ENCODE data around the gene SEPTIN8. TPM values are rescaled to one million over a fixed set of nuclear protein-coding genes. Genes with fewer than 3 reads are reported as not detected.

SEPTIN8 gene
- total and polyA plus RNA-seq, 2 of the 13 experiments (the other 11 are each of a cell fraction or from before 2014, with no cell fraction given): 41.4 to 49.9 TPM

DNA sequence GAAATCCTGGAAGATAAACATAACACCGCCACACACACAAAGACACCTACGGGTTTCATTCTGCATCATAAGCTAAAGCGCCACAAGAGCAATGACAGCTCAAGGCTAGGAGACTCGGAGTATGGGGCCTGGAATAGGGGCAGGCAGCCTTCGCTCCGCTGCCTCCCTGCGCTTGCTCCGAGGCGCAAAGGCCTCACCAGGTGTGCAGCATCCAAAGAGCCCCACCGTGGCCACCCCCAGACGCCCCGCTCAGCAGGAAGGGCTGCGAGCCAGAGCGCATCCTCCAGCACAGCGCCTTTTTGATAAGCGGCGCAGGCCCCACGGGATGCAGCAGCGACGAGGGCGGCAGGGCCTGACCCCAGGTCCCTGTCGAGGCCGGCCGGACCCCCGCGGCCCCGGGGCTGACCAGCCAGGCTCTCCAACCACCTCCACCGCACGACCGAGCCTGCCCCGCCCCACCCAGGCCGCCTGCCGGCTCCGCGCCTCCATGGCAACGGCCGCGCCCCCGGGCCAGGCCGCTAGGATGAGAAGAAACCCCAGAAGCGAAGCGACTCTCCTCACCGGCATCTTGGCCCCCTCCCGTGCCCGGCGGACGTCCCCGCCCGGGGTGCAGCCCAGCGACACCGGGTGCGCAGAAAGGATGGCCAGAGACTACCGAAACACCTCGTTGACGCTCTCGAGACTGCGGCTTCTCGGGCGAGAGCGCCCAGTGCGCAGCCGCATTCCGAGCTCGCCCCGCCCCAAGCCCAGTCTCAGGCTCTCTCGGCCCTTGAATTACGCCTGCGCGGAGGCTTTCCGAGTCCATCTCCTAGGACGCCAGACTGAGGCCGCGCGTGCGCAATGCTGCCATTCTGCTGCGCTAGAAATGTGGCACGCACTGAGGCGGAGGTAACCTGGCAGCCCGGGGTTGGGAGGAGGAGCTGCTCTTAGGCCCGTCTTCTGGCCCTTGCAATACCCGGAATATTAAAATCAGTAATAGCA is 39.9 kb downstream of the SEPTIN8 start, which contains the start of gene KIF3A (continued):
- TF ChIP-seq ZNF891 (CRISPR knock-in tag; IDR thresholded peaks at IDR 0.05) (0 out of 2 replicates have a peak, but pooled peaks have one; percentile 40), ZNF136 (CRISPR knock-in tag; IDR thresholded peaks at IDR 0.05; ENCODE audit: low read depth) (no peak), BRD4 (CRISPR knock-in tag; IDR thresholded peaks at IDR 0.05) (no peak), GATAD2A (CRISPR knock-in tag; IDR thresholded peaks at IDR 0.05) (no peak), ZNF333 (CRISPR knock-in tag; IDR thresholded peaks at IDR 0.05; ENCODE audit: borderline replicate concordance) (0 out of 2 replicates have a peak, but pooled peaks have one; percentile 76), ZNF292 (CRISPR knock-in tag; IDR thresholded peaks at IDR 0.05; ENCODE audit: borderline replicate concordance, low read depth) (no peak), ZSCAN30 (CRISPR knock-in tag; IDR thresholded peaks at IDR 0.05) (no peak), GATA4 (IDR thresholded peaks at IDR 0.05; ENCODE audit: borderline replicate concordance, low read depth) (no peak), RELA (CRISPR knock-in tag; IDR thresholded peaks at IDR 0.05) (no peak), HMG20A (CRISPR knock-in tag; IDR thresholded peaks at IDR 0.05; ENCODE audit: borderline replicate concordance) (no peak), GPN1 (CRISPR knock-in tag; IDR thresholded peaks at IDR 0.05; ENCODE audit: borderline replicate concordance) (no peak), CC2D1A (CRISPR knock-in tag; IDR thresholded peaks at IDR 0.05) (no peak), ZNF7 (CRISPR knock-in tag; IDR thresholded peaks at IDR 0.05) (no peak), MYNN (CRISPR knock-in tag; IDR thresholded peaks at IDR 0.05; ENCODE audit: low read depth) (no peak), ZNF232 (CRISPR knock-in tag; IDR thresholded peaks at IDR 0.05; ENCODE audit: borderline replicate concordance) (peak; percentile 71; the same call in 1 of the 2 replicates)
- TF ChIP-seq, protein P1, sequence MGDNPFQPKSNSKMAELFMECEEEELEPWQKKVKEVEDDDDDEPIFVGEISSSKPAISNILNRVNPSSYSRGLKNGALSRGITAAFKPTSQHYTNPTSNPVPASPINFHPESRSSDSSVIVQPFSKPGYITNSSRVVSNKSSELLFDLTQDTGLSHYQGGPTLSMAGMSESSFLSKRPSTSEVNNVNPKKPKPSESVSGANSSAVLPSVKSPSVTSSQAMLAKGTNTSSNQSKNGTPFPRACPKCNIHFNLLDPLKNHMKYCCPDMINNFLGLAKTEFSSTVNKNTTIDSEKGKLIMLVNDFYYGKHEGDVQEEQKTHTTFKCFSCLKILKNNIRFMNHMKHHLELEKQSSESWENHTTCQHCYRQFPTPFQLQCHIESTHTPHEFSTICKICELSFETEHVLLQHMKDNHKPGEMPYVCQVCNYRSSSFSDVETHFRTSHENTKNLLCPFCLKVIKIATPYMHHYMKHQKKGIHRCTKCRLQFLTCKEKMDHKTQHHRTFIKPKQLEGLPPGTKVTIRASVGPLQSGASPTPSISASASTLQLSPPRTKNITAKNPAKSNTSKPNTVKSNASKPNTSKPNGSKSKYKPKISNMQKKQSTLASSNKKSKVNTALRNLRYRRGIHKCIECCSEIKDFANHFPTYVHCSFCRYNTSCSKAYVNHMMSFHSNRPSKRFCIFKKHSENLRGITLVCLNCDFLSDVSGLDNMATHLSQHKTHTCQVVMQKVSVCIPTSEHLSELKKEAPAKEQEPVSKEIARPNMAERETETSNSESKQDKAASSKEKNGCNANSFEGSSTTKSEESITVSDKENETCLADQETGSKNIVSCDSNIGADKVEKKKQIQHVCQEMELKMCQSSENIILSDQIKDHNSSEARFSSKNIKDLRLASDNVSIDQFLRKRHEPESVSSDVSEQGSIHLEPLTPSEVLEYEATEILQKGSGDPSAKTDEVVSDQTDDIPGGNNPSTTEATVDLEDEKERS (CRISPR knock-in tag; IDR thresholded peaks at IDR 0.05): no peak
- TF ChIP-seq, protein P2, sequence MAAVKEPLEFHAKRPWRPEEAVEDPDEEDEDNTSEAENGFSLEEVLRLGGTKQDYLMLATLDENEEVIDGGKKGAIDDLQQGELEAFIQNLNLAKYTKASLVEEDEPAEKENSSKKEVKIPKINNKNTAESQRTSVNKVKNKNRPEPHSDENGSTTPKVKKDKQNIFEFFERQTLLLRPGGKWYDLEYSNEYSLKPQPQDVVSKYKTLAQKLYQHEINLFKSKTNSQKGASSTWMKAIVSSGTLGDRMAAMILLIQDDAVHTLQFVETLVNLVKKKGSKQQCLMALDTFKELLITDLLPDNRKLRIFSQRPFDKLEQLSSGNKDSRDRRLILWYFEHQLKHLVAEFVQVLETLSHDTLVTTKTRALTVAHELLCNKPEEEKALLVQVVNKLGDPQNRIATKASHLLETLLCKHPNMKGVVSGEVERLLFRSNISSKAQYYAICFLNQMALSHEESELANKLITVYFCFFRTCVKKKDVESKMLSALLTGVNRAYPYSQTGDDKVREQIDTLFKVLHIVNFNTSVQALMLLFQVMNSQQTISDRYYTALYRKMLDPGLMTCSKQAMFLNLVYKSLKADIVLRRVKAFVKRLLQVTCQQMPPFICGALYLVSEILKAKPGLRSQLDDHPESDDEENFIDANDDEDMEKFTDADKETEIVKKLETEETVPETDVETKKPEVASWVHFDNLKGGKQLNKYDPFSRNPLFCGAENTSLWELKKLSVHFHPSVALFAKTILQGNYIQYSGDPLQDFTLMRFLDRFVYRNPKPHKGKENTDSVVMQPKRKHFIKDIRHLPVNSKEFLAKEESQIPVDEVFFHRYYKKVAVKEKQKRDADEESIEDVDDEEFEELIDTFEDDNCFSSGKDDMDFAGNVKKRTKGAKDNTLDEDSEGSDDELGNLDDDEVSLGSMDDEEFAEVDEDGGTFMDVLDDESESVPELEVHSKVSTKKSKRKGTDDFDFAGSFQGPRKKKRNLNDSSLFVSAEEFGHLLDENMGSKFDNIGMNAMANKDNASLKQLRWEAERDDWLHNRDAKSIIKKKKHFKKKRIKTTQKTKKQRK (IDR thresholded peaks at IDR 0.05; ENCODE audit: low read length): no peak
- TF ChIP-seq, protein P3, sequence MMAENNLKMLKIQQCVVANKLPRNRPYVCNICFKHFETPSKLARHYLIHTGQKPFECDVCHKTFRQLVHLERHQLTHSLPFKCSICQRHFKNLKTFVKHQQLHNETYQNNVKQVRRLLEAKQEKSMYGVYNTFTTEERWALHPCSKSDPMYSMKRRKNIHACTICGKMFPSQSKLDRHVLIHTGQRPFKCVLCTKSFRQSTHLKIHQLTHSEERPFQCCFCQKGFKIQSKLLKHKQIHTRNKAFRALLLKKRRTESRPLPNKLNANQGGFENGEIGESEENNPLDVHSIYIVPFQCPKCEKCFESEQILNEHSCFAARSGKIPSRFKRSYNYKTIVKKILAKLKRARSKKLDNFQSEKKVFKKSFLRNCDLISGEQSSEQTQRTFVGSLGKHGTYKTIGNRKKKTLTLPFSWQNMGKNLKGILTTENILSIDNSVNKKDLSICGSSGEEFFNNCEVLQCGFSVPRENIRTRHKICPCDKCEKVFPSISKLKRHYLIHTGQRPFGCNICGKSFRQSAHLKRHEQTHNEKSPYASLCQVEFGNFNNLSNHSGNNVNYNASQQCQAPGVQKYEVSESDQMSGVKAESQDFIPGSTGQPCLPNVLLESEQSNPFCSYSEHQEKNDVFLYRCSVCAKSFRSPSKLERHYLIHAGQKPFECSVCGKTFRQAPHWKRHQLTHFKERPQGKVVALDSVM (CRISPR knock-in tag; IDR thresholded peaks at IDR 0.05): peak; percentile 69
- TF ChIP-seq, protein P4, sequence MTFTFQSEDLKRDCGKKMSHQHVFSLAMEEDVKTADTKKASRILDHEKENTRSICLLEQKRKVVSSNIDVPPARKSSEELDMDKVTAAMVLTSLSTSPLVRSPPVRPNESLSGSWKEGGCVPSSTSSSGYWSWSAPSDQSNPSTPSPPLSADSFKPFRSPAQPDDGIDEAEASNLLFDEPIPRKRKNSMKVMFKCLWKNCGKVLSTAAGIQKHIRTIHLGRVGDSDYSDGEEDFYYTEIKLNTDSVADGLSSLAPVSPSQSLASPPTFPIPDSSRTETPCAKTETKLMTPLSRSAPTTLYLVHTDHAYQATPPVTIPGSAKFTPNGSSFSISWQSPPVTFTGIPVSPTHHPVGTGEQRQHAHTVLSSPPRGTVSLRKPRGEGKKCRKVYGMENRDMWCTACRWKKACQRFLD (CRISPR knock-in tag; IDR thresholded peaks at IDR 0.05; ENCODE audit: borderline replicate concordance): no peak

All from HepG2 (cell line).